Gastrocnemius medialis (tissue), 4 donors: ENCODE results near the gene EPHA2. TPM values are rescaled to one million over a fixed set of nuclear protein-coding genes. Genes with fewer than 3 reads are reported as not detected.

Experiments
- ATAC-seq, 2 donors: fragments of 150-250 bp; one replicate each; pipeline ENCODE4 v1.9.1; 2016
- DNase-seq, 2 donors: peaks; one replicate each; pipeline ENCODE4 v3.0.0-alpha.2; 2019
- H3K27ac ChIP-seq, 4 donors: fragments of 200-600 bp; sonication (generic); 1 replicate in 1 of 4; 2 replicates in 3 of 4; pipeline ENCODE4 v1.5.1; 2016 to 2018; ENCODE audit warnings: mild to moderate bottlenecking in 2 of 4, moderate library complexity in 1 of 4
- H3K27me3 ChIP-seq, 3 donors: fragments of 200-600 bp; sonication (generic) in 2 of 3; 1 replicate in 1 of 3; 2 replicates in 2 of 3; pipeline versions ENCODE4 v1.5.1 to v1.6.0; 2016 to 2019; ENCODE audit warnings: mild to moderate bottlenecking in 1 of 3, moderate library complexity in 1 of 3
- H3K36me3 ChIP-seq, 2 donors: fragments of 200-600 bp; sonication (generic) in 1 of 2; one replicate each; pipeline ENCODE4 v1.5.1; 2017 to 2018
- H3K4me1 ChIP-seq, 2 donors: fragments of 200-600 bp; sonication (generic) in 1 of 2; one replicate each; pipeline ENCODE4 v1.5.1; 2016 to 2017; ENCODE audit warnings: mild to moderate bottlenecking in 2 of 2
- H3K4me3 ChIP-seq, 4 donors: fragments of 200-600 bp; sonication (generic) in 3 of 4; 1 replicate in 1 of 4; 2 replicates in 3 of 4; pipeline ENCODE4 v1.5.1; 2016 to 2019; ENCODE audit warnings: mild to moderate bottlenecking in 2 of 4
- H3K9me3 ChIP-seq, 3 donors: fragments of 200-600 bp; sonication (generic) in 2 of 3; 1 replicate in 1 of 3; 2 replicates in 2 of 3; pipeline ENCODE4 v1.5.1; 2016 to 2019
- CTCF ChIP-seq, 5 experiments: fragments of 450-650 bp in 3 of 5; fragments of 200-600 bp in 2 of 5; sonication (generic) in 2 of 5; IDR thresholded peaks in 4 of 5; conservative IDR thresholded peaks in 1 of 5; 1 replicate in 4 of 5; 2 replicates in 1 of 5; pipeline ENCODE4 v1.5.1; 2016 to 2019; ENCODE audit warnings: antibody characterized with exemption in 5 of 5, mild to moderate bottlenecking in 3 of 5, moderate library complexity in 3 of 5
- POLR2A ChIP-seq, 2 donors: fragments of 450-650 bp; IDR thresholded peaks; one replicate each; pipeline ENCODE4 v1.6.1; 2017; ENCODE audit warnings: antibody characterized with exemption in 2 of 2, mild to moderate bottlenecking in 2 of 2, moderate library complexity in 2 of 2
- in situ Hi-C, 4 donors: fragments of 200-750 bp; cut with MboI; loops; one replicate each; pipeline versions ENCODE4 v1.15.0 to v1.8.0; 2017; ENCODE audit warnings: low sequenced_read_pairs in 4 of 4
- intact Hi-C: fragments of 100-400 bp; cut with DNase I; formaldehyde crosslinking; loops from one replicate; pipeline ENCODE4 v1.15.1; 2023; ENCODE audit warnings: low total_unique reads
- total RNA-seq, 4 donors: library from RNA; depleted of rRNA; stranded (reverse); fragments of >200 nt; gene quantifications; one replicate each; pipeline versions ENCODE4 v1.1.0 to v1.2.3, GENCODE V29; 2016

EPHA2 gene
- total RNA-seq, 4 donors from 2014 or later = 1.2 to 6.4 (median 2.9) TPM

GRCh38 chr1:16148329-16149092 is 7.4 kb downstream of the EPHA2 start:
- Histone ChIP-seq H3K27ac (no peak overlapping the region), H3K36me3 (peaks cover 0 to 13% of the 10 kb centered on the region in 2 donors), H3K4me3 (no peak overlapping the region), H3K4me1 (peaks cover 50 to 57% of the 10 kb centered on the region in 2 donors), H3K9me3 (no peaks in the 10 kb centered on the region), H3K27me3 (peaks cover 17 to 26% (median 20%) of the 10 kb centered on the region in 3 donors)
- no peak for TF ChIP-seq CTCF (IDR thresholded peaks at IDR 0.05 in 4 of 5, conservative IDR thresholded peaks at IDR 0.05 in 1 of 5)
- no peak for TF ChIP-seq POLR2A (IDR thresholded peaks at IDR 0.05)
- DNase-seq = no peak
- ATAC-seq = no peak
- in situ Hi-C loops (no loop called here), intact Hi-C loops (loop anchor here (5.0 kb wide), 1 partner anchor 34 kb away; no protein-coding TSS in a partner anchor)

- intact Hi-C loops = loop anchor here (5.0 kb wide), 1 partner anchor 35 kb away; no protein-coding TSS in a partner anchor
- DNase-seq (no peak), ATAC-seq (no peak)
- Histone ChIP-seq H3K36me3 (peaks cover 0 to 13% of the 10 kb centered on the region in 2 donors), H3K4me1 (peaks cover 45 to 48% of the 10 kb centered on the region in 2 donors), H3K4me3 (no peak overlapping the region), H3K27ac (peak overlapping the region; percentile 28 to 80 (median 76)), H3K9me3 (no peaks in the 10 kb centered on the region), H3K27me3 (peaks cover 17 to 24% (median 20%) of the 10 kb centered on the region in 3 donors)
- in situ Hi-C loops = no loop called here
- TF ChIP-seq POLR2A (IDR thresholded peaks at IDR 0.05) (no peak), CTCF (IDR thresholded peaks at IDR 0.05 in 4 of 5, conservative IDR thresholded peaks at IDR 0.05 in 1 of 5) (no peak)
These were observed 8.5 kb downstream of the EPHA2 start for GRCh38 chr1:16147156-16147926.

GRCh38 chr1:16146279-16147155 is 9.4 kb downstream of the EPHA2 start:
- ATAC-seq = peak in 1 of 2 donors; percentile 31
- no peak for TF ChIP-seq CTCF (IDR thresholded peaks at IDR 0.05 in 4 of 5, conservative IDR thresholded peaks at IDR 0.05 in 1 of 5)
- peak in 1 of 2 donors; percentile 34 for TF ChIP-seq POLR2A (IDR thresholded peaks at IDR 0.05)
- intact Hi-C loops = loop anchor here (5.0 kb wide), 1 partner anchor 36 kb away; no protein-coding TSS in a partner anchor
- in situ Hi-C loops = no loop called here
- H3K4me1 ChIP-seq = peaks cover 40 to 42% of the 10 kb centered on the region in 2 donors
- DNase-seq = peak in 1 of 2 donors; percentile 26
- no peaks in the 10 kb centered on the region for H3K9me3 ChIP-seq
- H3K27me3 ChIP-seq = peaks cover 17 to 24% (median 20%) of the 10 kb centered on the region in 3 donors
- H3K36me3 ChIP-seq = peaks cover 0 to 13% of the 10 kb centered on the region in 2 donors
- peak overlapping the region; percentile 28 to 80 (median 76) for H3K27ac ChIP-seq
- H3K4me3 ChIP-seq = peak overlapping the region; percentile 26 to 45 (median 38)

GRCh38 chr1:16145662-16146278 is 10.1 kb downstream of the EPHA2 start:
- TF ChIP-seq POLR2A (IDR thresholded peaks at IDR 0.05) (no peak), CTCF (IDR thresholded peaks at IDR 0.05 in 4 of 5, conservative IDR thresholded peaks at IDR 0.05 in 1 of 5) (no peak)
- peaks cover 0 to 13% of the 10 kb centered on the region in 2 donors for H3K36me3 ChIP-seq
- ATAC-seq (peak; percentile 75 to 78), DNase-seq (peak in 1 of 2 donors; percentile 40)
- no peaks in the 10 kb centered on the region for H3K9me3 ChIP-seq
- peak overlapping the region; percentile 28 to 80 (median 76) for H3K27ac ChIP-seq
- peak overlapping the region; percentile 26 to 45 (median 38) for H3K4me3 ChIP-seq
- intact Hi-C loops = loop anchor here (5.0 kb wide), 1 partner anchor 37 kb away; no protein-coding TSS in a partner anchor
- in situ Hi-C loops = no loop called here
- H3K27me3 ChIP-seq = peaks cover 17 to 24% (median 20%) of the 10 kb centered on the region in 3 donors
- peaks cover 32 to 39% of the 10 kb centered on the region in 2 donors for H3K4me1 ChIP-seq
